ENCODE data around the gene CLSTN2. TPM values are rescaled to one million over a fixed set of nuclear protein-coding genes. Genes with fewer than 3 reads are reported as not detected.

The CLSTN2 gene
- total and polyA plus RNA-seq, 2 of the 8 experiments (the other 6 are each of a cell fraction or from before 2014, with no cell fraction given), result 0.39 to 0.52 TPM

- TF ChIP-seq CHD7 (IDR thresholded peaks at IDR 0.05; ENCODE audit: insufficient replicate concordance, low read length) (no peak), RBBP5 (IDR thresholded peaks at IDR 0.05; ENCODE audit: borderline replicate concordance, low read depth, low read length) (no peak), JUN (IDR thresholded peaks at IDR 0.05; ENCODE audit: low read depth, low read length) (no peak), USF2 (IDR thresholded peaks at IDR 0.05; ENCODE audit: low read length) (no peak), GABPA (IDR thresholded peaks at IDR 0.05; ENCODE audit: borderline replicate concordance, insufficient read depth, low read length) (no peak), NANOG (IDR thresholded peaks at IDR 0.05; ENCODE audit: insufficient read depth, low read depth, low read length, poor library complexity, severe bottlenecking) (no peak), BRCA1 (IDR thresholded peaks at IDR 0.05; ENCODE audit: low read depth, low read length) (no peak), CREB1 (IDR thresholded peaks at IDR 0.05) (no peak), TBP (IDR thresholded peaks at IDR 0.05; ENCODE audit: low read depth, low read length) (no peak), HDAC2 (IDR thresholded peaks at IDR 0.05; ENCODE audit: borderline replicate concordance in 1 of 2, low read depth in 2 of 2, low read length in 2 of 2) (no peak)
Observed at GRCh38 chr3:140085001-140085400, 150.0 kb downstream of the CLSTN2 start (continued).

Data from H1 (cell line).